Measurements from ENCODE around the gene EIPR1.

Gene EIPR1

GRCh38 chr2:3324404-3325281, 53.0 kb downstream of the EIPR1 start:
- DNase-seq (ENCODE audit: low read depth in 3 of 3), result no peak

GRCh38 chr2:3324036-3324386, 53.6 kb downstream of the EIPR1 start:
- DNase-seq (ENCODE audit: low read depth in 3 of 3), result no peak

- no peak for DNase-seq (ENCODE audit: low read depth in 3 of 3)
Observed at GRCh38 chr2:3323360-3324035, 54.1 kb downstream of the EIPR1 start.

- DNase-seq (ENCODE audit: low read depth in 3 of 3), result no peak
Observed at GRCh38 chr2:3322311-3322970, 55.2 kb downstream of the EIPR1 start.

GRCh38 chr2:3321825-3322224, 55.8 kb downstream of the EIPR1 start:
- no peak for DNase-seq (ENCODE audit: low read depth in 3 of 3)

- no peak for DNase-seq (ENCODE audit: low read depth in 3 of 3)
Observed at GRCh38 chr2:3320910-3321605, 56.6 kb downstream of the EIPR1 start.

- DNase-seq (ENCODE audit: low read depth in 3 of 3), result no peak
Observed at GRCh38 chr2:3319745-3320566, 57.7 kb downstream of the EIPR1 start.

GRCh38 chr2:3319134-3319533, 58.5 kb downstream of the EIPR1 start:
- no peak for DNase-seq (ENCODE audit: low read depth in 3 of 3)

GRCh38 chr2:3317871-3318590, 59.6 kb downstream of the EIPR1 start:
- DNase-seq (ENCODE audit: low read depth in 3 of 3), result no peak

GRCh38 chr2:3317277-3317685, 60.3 kb downstream of the EIPR1 start:
- DNase-seq (ENCODE audit: low read depth in 3 of 3), result no peak

GRCh38 chr2:3316456-3317276, 61.0 kb downstream of the EIPR1 start:
- no peak for DNase-seq (ENCODE audit: low read depth in 3 of 3)

- DNase-seq (ENCODE audit: low read depth in 3 of 3), result no peak
Observed at GRCh38 chr2:3314626-3315025, 63.0 kb downstream of the EIPR1 start.

GRCh38 chr2:3313781-3314375, 63.7 kb downstream of the EIPR1 start:
- no peak for DNase-seq (ENCODE audit: low read depth in 3 of 3)

GRCh38 chr2:3312576-3313345, 64.9 kb downstream of the EIPR1 start:
- no peak for DNase-seq (ENCODE audit: low read depth in 3 of 3)

- DNase-seq (ENCODE audit: low read depth in 3 of 3), result no peak
Observed at GRCh38 chr2:3311601-3312000, 66.0 kb downstream of the EIPR1 start.

- DNase-seq (ENCODE audit: low read depth in 3 of 3), result no peak
Observed at GRCh38 chr2:3309496-3310355, 67.9 kb downstream of the EIPR1 start.

GRCh38 chr2:3307901-3308300, 69.7 kb downstream of the EIPR1 start:
- no peak for DNase-seq (ENCODE audit: low read depth in 3 of 3)

GRCh38 chr2:3307236-3307635, 70.4 kb downstream of the EIPR1 start:
- no peak for DNase-seq (ENCODE audit: low read depth in 3 of 3)
